ENCODE data around the gene ZNF526. TPM values are rescaled to one million over a fixed set of nuclear protein-coding genes. Genes with fewer than 3 reads are reported as not detected.

Gene ZNF526
- total RNA-seq, 2 donors from 2014 or later: 13.2 to 14.5 TPM

DNA sequence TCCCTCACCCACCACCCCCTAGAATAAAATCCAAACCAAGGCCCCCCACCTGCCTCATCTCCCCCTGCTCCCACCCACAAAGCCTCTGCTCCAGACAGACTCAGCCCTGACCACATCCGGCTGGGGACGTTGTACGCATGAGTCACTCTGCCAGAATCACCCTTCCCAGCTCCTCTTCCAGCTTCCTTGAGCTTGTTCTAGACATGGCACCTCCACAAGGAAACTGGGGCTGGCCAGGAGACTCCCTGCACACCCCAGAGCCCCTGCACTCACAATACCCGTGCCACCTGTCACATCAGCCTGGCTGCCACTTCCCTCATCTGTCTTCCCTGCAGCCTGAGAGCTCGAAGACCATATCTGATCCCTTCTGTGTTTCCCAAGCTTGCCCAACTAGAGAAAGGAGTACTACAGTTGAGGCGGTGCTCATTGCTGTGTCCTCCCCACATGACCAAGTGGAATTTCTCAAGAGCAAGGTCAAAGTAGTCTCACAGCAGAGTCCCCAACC is 12.3 kb upstream of the ZNF526 start:
- DNase-seq (ENCODE audit: low spot score in 2 of 2): no peak
- peak overlapping the region; percentile 74 to 92 for H3K27ac Mint-ChIP-seq
- H3K36me3 Mint-ChIP-seq: peaks cover 23 to 29% of the 10 kb centered on the region in 2 donors
- H3K9me3 Mint-ChIP-seq: no peaks in the 10 kb centered on the region
- peak in 1 of 2 donors; percentile 47 for ATAC-seq

DNA sequence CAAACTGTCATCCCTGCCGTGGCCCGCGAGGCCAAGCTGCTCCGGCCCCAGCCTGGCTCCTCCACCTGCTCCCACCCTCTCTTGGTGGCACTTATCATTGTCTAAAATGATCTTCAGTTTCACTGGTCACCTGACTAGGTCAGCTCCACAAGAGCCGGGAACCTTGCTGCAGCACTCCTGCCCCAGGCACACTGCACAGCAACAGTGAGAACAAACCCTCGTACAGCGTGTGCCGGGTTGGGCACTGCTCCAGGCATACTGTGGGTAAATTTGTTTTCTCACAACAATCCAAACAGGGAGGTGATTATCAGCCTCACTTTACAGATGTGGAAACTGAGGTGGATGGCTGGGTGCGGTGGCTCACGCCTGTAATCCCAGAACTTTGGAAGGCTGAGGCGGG is 11.5 kb upstream of the ZNF526 start:
- DNase-seq (ENCODE audit: low spot score in 2 of 2) (no peak), ATAC-seq (no peak)
- no peaks in the 10 kb centered on the region for H3K9me3 Mint-ChIP-seq
- peaks cover 27 to 28% of the 10 kb centered on the region in 2 donors for H3K36me3 Mint-ChIP-seq
- peak overlapping the region; percentile 50 to 74 for H3K27ac Mint-ChIP-seq

DNA sequence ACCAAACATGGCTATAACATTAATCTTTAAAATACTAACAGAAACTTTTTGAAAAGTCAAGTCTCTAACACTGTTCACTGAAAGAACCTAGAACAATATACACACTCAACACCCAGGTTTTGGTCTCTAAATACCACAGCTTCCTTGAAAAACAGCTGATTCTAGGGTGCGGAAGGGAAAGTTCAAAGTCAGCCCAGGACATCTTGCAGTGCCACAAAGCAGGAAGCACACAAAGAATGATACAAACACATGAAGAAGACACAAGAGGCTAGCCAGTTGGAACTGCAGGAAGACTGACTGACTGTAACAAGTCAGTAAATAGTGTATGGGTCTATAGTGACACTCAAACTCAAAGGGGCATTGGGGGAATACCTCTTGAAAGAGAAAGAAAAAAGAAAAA is 7.2 kb upstream of the ZNF526 start:
- peaks cover 37 to 51% of the 10 kb centered on the region in 2 donors for H3K36me3 Mint-ChIP-seq
- no peak for ATAC-seq

DNA sequence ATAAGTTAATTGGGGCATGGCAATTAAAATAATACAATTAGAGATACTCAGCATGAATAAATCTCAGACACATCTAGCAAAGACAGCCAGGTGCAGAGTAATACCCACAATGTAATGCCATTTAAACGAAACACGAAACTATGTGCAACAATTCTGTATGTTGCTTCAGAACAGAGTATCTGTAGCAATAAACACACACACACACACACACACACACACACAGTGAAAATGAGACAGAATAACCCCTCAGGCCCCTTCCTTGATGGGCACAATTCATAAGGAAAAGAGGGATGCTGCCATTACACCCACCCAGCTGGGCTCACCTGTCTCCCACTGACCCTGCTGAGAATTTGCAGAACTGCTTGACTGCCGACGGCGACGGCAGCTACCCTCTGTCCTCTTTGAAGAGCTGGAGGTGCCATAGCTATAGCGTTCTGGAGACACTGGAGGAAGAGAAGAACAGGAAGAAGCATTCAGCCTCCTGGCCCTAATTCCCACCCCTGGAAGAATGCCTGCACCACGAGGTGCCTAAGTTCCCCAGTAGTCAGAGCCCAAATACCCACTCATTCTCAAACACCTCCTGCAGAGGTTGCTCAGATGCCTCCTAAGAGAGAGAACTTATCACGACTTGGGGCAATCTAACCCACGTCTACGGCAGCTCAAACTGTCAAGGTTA is 5.2 kb upstream of the ZNF526 start:
- Mint-ChIP-seq H3K36me3 (peaks cover 29 to 40% of the 10 kb centered on the region in 2 donors), H3K27ac (peak overlapping the region in 1 of 2 donors; percentile 3), H3K9me3 (no peaks in the 10 kb centered on the region)
- ATAC-seq: no peak
- DNase-seq (ENCODE audit: low spot score in 2 of 2): no peak

More for the DNA sequence above, 7.2 kb upstream of the ZNF526 start:
- no peak for DNase-seq (ENCODE audit: low spot score in 2 of 2)
- H3K9me3 Mint-ChIP-seq: no peaks in the 10 kb centered on the region
- peak overlapping the region in 1 of 2 donors; percentile 63 for H3K27ac Mint-ChIP-seq

DNA sequence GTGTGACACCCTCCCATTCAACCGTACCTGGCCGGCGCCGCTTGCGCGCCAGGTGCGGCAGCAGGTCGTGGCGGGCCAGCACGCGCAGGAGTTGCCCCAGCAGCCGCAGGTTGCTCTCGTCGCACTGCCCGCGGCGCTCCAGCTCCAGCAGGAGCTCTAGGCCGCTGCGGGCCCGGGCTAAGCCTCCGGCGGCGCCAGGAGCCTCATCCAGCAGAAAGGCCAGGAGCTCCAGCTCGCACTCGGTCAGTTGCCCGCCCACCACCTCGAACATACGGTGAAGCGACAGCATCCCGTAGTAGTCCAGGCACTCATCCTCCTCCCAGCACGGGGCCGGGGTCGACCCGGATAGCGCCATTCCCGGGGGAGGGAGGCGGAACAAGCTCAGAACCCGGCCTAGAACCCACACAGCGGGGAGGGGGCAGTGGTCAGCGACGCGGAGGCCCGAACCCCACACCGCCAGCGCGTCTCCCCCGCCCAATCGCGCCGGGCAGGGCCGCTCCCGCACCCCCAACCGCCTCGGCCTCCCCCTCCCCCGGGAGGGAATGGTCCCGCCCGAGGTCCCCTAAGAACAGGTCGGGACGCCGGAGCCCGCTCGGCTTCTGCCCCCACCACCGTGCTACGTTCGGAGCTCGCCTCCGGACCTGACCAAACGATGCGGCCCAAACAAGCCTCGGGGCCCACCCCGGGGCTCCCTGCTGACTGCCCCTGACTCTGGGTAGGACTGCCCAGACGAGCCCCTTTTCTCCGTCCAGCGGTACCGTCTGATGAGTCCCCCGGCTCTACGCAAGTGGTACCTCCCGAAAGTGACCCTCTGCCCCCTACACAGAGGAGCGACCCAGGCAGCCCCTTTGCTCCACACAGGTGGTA is 3.2 kb upstream of the ZNF526 start:
- DNase-seq (ENCODE audit: low spot score in 2 of 2) (peak; percentile 29 to 65), ATAC-seq (no peak)
- no peaks in the 10 kb centered on the region for H3K9me3 Mint-ChIP-seq

DNA sequence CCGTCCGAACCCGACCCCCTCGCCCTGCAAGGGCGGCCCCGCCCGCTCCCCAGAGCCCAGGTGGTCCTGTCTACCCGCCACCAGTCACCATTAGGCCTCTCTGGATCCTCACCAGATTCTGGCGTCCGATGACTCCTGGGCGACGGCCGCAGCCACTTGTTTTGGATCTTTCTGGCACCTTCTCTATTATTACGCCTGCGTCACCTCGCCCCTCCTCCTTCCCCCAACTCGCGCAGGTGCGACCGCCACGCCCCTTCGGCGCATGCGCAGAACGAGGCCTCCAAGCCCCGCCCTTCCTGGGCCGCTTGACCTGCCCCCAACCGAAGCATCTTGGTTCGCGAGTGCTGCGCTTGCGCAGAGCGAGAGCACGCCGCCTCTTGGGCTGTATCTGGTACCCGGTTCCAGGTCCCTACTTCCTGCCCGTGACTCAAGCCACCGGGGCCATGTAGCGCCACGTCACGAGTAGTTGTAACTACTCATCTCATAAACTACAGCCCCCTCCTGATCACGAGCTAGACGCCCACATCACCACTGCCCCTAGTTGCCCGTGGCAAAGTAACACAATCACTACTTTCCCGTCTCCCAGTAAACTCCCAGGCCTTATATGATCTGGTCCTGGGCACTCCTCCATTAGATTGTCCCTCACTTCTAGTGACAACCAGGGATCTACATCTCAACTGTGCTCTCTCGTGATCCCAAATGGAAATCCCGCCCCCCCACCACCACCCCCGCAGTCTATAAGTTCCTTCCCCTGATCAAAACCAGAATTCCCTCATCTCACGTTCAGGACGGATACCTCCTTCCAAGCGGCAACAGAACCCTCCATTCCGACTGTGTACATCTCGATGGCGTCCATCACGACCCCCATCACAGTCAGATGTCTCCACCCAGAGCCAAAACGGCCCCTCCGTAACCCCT is 2.3 kb upstream of the ZNF526 start, which contains the start of gene DEDD2:
TSS of gene DEDD2 (minus strand) at position 158 of the 918 bp plus-strand sequence. CDS start 670 bp downstream, outside the sequence.
- Mint-ChIP-seq H3K27ac (peak within 1 kb of the TSS; percentile 92 to 99), H3K9me3 (no peaks in the 10 kb centered on the region), H3K36me3 (peaks cover 43 to 47% of the 10 kb centered on the region in 2 donors)
- DNase-seq (ENCODE audit: low spot score in 2 of 2) (peak; percentile 100), ATAC-seq (peak; percentile 79 to 83)

More for the DNA sequence above, 3.2 kb upstream of the ZNF526 start:
- peaks cover 37 to 49% of the 10 kb centered on the region in 2 donors for H3K36me3 Mint-ChIP-seq
- peak overlapping the region; percentile 92 to 99 for H3K27ac Mint-ChIP-seq

DNA sequence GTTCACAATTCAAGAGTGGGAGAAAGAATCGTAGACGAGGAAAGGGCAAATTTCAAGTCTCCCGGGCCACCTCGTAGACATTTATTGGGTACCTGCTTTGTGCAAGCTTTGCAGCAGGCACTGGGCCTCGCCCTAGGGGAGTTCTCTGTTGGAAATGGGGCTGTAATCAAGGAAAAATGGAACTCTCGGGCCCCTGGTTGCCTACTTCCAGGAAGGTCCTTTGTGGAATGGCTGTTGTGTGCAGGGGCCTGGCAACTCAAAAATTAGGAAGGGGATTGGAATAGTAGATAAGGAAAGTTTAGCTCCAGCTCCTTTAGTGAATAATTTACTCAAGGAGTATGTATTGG is 612 bp downstream of the ZNF526 start:
- peaks cover 27 to 38% of the 10 kb centered on the region in 2 donors for H3K36me3 Mint-ChIP-seq
- DNase-seq (ENCODE audit: low spot score in 2 of 2) (no peak), ATAC-seq (no peak)
- peak overlapping the region; percentile 92 to 95 for H3K27ac Mint-ChIP-seq
- H3K9me3 Mint-ChIP-seq: no peaks in the 10 kb centered on the region

DNA sequence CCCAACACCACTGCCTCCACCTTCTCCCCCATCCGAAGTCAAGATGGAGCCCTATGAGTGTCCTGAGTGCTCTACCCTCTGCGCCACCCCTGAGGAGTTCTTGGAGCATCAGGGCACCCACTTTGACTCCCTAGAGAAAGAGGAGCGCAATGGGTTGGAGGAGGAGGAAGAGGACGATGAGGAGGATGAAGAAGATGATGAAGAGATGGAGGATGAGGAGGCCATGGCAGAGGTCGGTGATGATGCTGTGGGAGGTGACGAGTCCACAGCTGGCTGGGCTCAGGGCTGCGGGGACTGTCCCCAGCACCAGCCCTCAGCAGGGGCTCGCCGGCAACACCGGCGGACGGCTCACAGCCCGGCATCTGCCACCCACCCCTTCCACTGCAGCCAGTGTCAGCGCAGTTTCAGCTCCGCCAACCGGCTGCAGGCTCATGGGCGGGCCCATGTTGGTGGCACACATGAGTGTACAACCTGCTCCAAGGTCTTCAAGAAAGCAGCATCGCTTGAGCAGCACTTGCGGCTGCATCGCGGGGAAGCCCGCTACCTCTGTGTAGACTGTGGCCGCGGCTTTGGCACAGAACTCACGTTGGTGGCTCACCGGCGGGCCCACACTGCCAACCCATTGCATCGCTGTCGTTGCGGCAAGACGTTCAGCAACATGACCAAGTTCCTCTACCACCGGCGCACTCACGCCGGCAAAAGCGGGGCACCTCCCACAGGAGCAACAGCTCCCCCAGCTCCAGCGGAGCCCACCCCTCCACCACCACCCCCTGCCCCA is 5.0 kb downstream of the ZNF526 start:
- ATAC-seq: no peak
- Mint-ChIP-seq H3K9me3 (no peaks in the 10 kb centered on the region), H3K36me3 (peaks cover 14 to 29% of the 10 kb centered on the region in 2 donors), H3K27ac (no peak overlapping the region)
- no peak for DNase-seq (ENCODE audit: low spot score in 2 of 2)

DNA sequence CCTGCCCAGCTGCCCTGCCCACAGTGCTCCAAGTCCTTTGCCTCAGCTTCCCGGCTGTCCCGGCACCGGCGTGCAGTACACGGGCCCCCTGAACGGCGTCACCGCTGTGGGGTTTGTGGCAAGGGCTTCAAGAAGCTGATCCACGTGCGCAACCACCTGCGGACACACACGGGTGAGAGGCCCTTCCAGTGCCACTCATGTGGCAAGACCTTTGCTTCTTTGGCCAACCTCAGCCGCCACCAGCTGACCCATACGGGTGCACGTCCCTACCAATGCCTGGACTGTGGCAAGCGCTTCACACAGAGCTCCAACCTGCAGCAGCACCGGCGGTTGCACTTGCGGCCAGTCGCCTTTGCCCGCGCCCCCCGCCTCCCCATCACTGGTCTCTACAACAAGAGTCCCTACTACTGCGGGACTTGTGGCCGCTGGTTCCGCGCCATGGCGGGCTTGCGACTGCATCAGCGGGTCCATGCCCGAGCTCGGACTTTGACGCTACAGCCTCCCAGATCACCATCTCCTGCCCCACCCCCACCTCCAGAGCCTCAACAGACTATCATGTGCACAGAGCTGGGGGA is 5.7 kb downstream of the ZNF526 start:
- ATAC-seq: no peak
- peaks cover 7 to 22% of the 10 kb centered on the region in 2 donors for H3K36me3 Mint-ChIP-seq
- H3K9me3 Mint-ChIP-seq: no peaks in the 10 kb centered on the region
- no peak for DNase-seq (ENCODE audit: low spot score in 2 of 2)
- H3K27ac Mint-ChIP-seq: no peak overlapping the region

DNA sequence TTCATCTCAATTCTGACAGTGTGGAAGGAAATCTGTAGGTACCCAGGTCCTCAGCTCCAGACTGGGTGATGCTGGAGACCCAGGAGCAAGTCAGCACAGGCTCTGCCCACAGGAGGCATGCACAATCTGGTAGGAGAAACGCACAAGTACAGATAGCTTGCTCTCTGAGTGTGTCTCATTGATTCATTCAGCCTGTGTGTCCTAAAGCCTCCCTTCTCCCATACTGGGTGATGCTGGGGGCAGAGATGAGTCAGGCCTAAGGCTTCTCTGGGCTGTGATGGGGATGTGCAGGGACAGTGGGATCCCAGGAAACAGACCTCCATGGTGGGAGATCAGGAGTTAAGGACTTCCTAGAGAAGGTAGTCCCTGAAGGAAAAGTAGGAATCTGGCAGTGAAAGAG is 6.8 kb downstream of the ZNF526 start:
- Mint-ChIP-seq H3K36me3 (peaks cover 7 to 20% of the 10 kb centered on the region in 2 donors), H3K27ac (peak overlapping the region in 1 of 2 donors; percentile 41), H3K9me3 (no peaks in the 10 kb centered on the region)
- DNase-seq (ENCODE audit: low spot score in 2 of 2) (no peak), ATAC-seq (no peak)

DNA sequence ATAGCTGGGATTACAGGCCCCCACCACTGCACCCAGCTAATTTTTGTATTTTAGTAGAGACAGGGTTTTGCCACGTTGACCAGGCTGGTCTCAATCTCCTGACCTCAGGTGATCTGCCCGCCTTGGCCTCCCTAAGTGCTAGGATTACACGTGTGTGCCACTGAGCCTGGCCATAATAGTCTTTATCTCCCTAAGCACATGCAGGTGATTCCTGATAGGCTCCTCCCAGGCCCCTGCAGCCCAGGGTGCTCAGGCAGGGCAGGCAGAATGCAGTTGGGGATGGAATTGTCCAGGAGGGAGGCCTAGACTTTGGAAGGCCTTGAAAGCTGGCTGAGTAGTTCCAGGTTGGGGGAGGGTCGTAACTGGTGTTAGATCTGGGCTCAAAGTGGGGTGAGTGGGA is 8.5 kb downstream of the ZNF526 start:
- peak overlapping the region; percentile 43 to 47 for H3K27ac Mint-ChIP-seq
- DNase-seq (ENCODE audit: low spot score in 2 of 2) (no peak), ATAC-seq (no peak)
- no peaks in the 10 kb centered on the region for H3K9me3 Mint-ChIP-seq
- peaks cover 7 to 9% of the 10 kb centered on the region in 2 donors for H3K36me3 Mint-ChIP-seq

DNA sequence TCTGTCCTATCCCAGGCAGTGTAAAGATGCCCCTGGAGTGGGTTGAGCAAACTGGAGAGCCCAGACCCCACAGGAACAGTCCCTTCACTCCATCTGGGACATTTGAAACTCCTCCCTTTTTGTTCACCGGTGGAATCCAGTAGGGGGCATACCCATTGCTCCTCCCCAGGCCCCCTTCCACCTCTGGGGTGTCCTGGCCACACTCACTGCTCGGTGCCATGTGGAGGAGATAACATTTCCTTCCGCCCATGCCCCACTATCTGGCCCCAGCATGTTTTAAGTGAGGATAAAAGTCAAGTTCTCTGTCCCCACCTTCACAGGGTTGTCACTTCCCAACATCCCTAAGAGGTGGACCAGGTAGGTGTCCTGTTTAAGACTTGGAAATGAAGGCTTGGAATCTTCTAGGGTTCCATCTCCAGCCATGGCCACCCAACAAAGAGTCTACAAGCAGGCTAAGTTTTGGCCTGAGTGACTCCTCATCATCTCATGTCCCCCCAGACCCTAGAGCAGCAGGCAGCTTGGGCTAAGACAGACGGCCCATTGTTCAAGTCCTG is 9.3 kb downstream of the ZNF526 start:
- ATAC-seq (peak in 1 of 2 donors; percentile 6), DNase-seq (ENCODE audit: low spot score in 2 of 2) (no peak)
- Mint-ChIP-seq H3K27ac (peak overlapping the region; percentile 47 to 80), H3K9me3 (no peaks in the 10 kb centered on the region), H3K36me3 (peaks cover 7 to 9% of the 10 kb centered on the region in 2 donors)

DNA sequence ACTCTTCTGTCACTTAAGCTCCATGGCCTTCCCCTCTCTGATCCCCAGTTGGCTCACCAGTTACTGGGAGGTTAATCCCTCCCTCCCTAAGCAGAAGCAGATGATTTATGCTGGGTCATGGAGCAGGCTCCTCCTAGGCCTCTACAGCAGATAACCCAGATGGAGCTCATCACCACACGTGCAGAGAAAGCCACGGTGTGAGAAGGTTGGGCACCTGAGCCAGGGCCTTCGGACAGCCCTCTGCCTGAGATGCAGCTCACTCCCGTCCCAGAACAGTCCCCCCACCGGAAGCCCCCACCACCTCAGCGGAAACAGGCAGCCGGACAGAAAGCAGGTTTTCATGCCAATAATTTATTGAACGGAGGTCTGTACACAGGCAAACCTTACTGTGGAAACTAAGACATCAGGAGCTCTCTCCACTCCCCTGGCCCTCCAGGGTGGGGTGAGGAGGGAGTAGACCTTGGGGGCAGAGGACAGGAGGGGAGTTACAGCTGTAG is 9.8 kb downstream of the ZNF526 start:
- no peaks in the 10 kb centered on the region for H3K9me3 Mint-ChIP-seq
- H3K36me3 Mint-ChIP-seq: peaks cover 7 to 9% of the 10 kb centered on the region in 2 donors
- H3K27ac Mint-ChIP-seq: peak overlapping the region; percentile 47 to 80

DNA sequence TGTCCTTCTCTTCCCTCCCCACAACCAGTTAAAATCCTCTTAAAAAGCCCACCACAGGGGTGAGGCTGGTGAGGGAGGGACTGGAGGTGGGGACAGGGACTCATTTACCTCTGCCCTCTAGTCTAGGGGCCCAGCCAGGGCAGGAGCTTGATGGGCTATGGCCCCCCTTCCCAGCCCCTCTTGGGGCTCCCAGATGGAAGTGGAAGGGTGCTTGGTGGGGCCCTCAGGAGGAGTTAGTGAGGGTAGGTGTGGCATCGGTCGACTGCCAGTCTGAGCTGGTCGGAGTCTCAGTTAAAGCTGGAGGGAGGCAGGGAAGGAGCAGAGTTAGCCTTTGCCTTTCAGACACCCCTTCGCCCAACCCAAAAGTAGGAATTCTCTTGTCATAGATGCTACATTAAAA is 10.5 kb downstream of the ZNF526 start:
- H3K9me3 Mint-ChIP-seq: no peaks in the 10 kb centered on the region
- peak in 1 of 2 donors; percentile 21 for ATAC-seq
- H3K27ac Mint-ChIP-seq: no peak overlapping the region
- H3K36me3 Mint-ChIP-seq: peaks cover 7 to 15% of the 10 kb centered on the region in 2 donors
- no peak for DNase-seq (ENCODE audit: low spot score in 2 of 2)

More for the DNA sequence above, 9.8 kb downstream of the ZNF526 start:
- DNase-seq (ENCODE audit: low spot score in 2 of 2) (no peak), ATAC-seq (peak in 1 of 2 donors; percentile 25)

DNA sequence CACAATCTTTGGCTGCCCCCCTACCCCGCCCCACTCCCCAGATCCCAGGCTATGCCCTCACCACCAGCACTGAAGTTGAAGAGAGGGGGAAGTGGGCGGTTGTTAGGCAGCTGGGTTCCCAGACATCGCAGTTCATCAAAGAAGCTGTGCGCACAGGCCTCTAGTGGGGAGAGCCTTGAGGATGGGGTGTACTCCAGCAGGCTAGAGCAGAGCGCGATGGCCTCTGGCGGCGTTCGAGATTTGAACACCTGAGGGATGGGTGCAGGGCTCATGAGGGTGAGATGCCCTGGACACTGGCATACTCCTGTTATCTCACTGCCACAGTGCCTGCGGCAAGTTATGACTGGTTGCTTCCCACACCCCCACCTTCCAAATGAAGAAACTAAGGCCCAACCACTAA is 12.3 kb downstream of the ZNF526 start:
- no peak for DNase-seq (ENCODE audit: low spot score in 2 of 2)
- Mint-ChIP-seq H3K27ac (peak overlapping the region in 1 of 2 donors; percentile 29), H3K36me3 (peaks cover 7 to 16% of the 10 kb centered on the region in 2 donors), H3K9me3 (no peaks in the 10 kb centered on the region)
- ATAC-seq: no peak

All from activated naive CD4-positive, alpha-beta T cell treated with anti-CD3 and anti-CD28 coated beads, Interleukin-2, amount 50 U/mL, for 72 hours (primary cell).